IMR-90 (cell line): ENCODE results near the gene DLGAP4. TPM values are rescaled to one million over a fixed set of nuclear protein-coding genes. Genes with fewer than 3 reads are reported as not detected.

Experiments
- ATAC-seq: fragments of 200-7000 bp; cut with Tn5 transposase; 2 replicates; pipeline ENCODE4 v1.9.1; 2020; ENCODE audit warnings: low read depth, mild to moderate bottlenecking, moderate library complexity
- BruUV-seq: library from RNA; stranded (reverse); fragments of 400-500 nt; replicated peaks from 2 replicates; lab custom pipeline; 2021; lab: Mats Ljungman, UMichigan
- CTCF ChIA-PET: fragments of 300-600 bp; formaldehyde crosslinking; extraction: SDS; loops from one replicate; lab custom pipeline; 2021; ENCODE audit warnings: antibody characterized with exemption; lab: Yijun Ruan, JAX
- POLR2A ChIA-PET: fragments of 300-600 bp; sonication (Branson Sonifier 250); formaldehyde crosslinking; loops from one replicate; lab custom pipeline; 2022; ENCODE audit warnings: antibody characterized with exemption; ENCODE audit not compliant: unreplicated experiment; lab: Charles Lee
- DNase-seq: peaks from one replicate; pipeline ENCODE4 v3.0.0; 2013
- H2AFZ ChIP-seq: replicated peaks from 2 replicates; pipeline ENCODE3; 2013; ENCODE audit warnings: low read length, mild to moderate bottlenecking; ENCODE audit not compliant: poor library complexity
- H2AK5ac ChIP-seq: 2 replicates; pipeline ENCODE4 v1.6.1; 2013; ENCODE audit warnings: low read depth, low read length, inconsistent platforms
- H2AK9ac ChIP-seq: replicated peaks from 2 replicates; pipeline ENCODE3; 2013; ENCODE audit warnings: mild to moderate bottlenecking, low read depth, low read length, moderate library complexity; ENCODE audit not compliant: poor library complexity
- H2BK120ac ChIP-seq: 2 replicates; pipeline ENCODE4 v1.6.1; 2013; ENCODE audit warnings: low read depth, low read length, inconsistent platforms
- H2BK15ac ChIP-seq: 3 replicates; pipeline ENCODE4 v1.6.1; 2013; ENCODE audit warnings: low read depth, low read length, inconsistent platforms
- H2BK20ac ChIP-seq: 2 replicates; pipeline ENCODE4 v1.6.1; 2013; ENCODE audit warnings: low read depth, mild to moderate bottlenecking, inconsistent platforms, low read length, moderate library complexity
- H2BK5ac ChIP-seq: 2 replicates; pipeline ENCODE4 v1.6.1; 2013; ENCODE audit warnings: mild to moderate bottlenecking, low read depth, low read length, inconsistent platforms; ENCODE audit not compliant: poor library complexity, severe bottlenecking
- H3K14ac ChIP-seq: replicated peaks from 2 replicates; pipeline ENCODE4 v1.6.1; 2013; ENCODE audit warnings: low read depth, low read length, inconsistent platforms
- H3K18ac ChIP-seq: 2 replicates; pipeline ENCODE4 v1.6.1; 2013; ENCODE audit warnings: low read depth, low read length, control low read depth
- H3K23ac ChIP-seq: 2 replicates; pipeline ENCODE4 v1.6.1; 2013; ENCODE audit warnings: low read depth, low read length, inconsistent platforms
- H3K27ac ChIP-seq: 2 replicates; pipeline ENCODE4 v1.5.1; 2013; ENCODE audit warnings: mild to moderate bottlenecking, control low read depth, low read length; ENCODE audit not compliant: insufficient read depth
- H3K27me3 ChIP-seq: 2 replicates; pipeline ENCODE4 v1.6.1; 2013; ENCODE audit warnings: low read length; ENCODE audit not compliant: control insufficient read depth, insufficient read depth
- H3K36me3 ChIP-seq: 2 replicates; pipeline ENCODE4 v1.6.1; 2013; ENCODE audit warnings: low read length, mixed read lengths; ENCODE audit not compliant: control insufficient read depth, insufficient read depth
- H3K4ac ChIP-seq: 2 replicates; pipeline ENCODE4 v1.6.1; 2013; ENCODE audit warnings: low read depth, low read length, inconsistent platforms
- H3K4me1 ChIP-seq: 2 replicates; pipeline ENCODE4 v1.6.1; 2013; ENCODE audit warnings: low read length, mixed read lengths; ENCODE audit not compliant: control insufficient read depth, insufficient read depth
- H3K4me2 ChIP-seq: 2 replicates; pipeline ENCODE4 v1.6.1; 2013; ENCODE audit warnings: low read depth, mild to moderate bottlenecking, control low read depth, low read length, moderate library complexity
- H3K4me3 ChIP-seq: 2 replicates; pipeline ENCODE4 v1.5.1; 2013; ENCODE audit warnings: low read depth, mild to moderate bottlenecking, control low read depth, low read length, moderate library complexity; ENCODE audit not compliant: insufficient read depth
- H3K56ac ChIP-seq: 2 replicates; pipeline ENCODE4 v1.6.1; 2013; ENCODE audit warnings: low read length, inconsistent platforms; ENCODE audit not compliant: insufficient read depth; ENCODE audit errors: extremely low read depth
- H3K79me1 ChIP-seq, 2 experiments: 2 replicates each; pipeline ENCODE4 v1.6.1; 2013; ENCODE audit warnings: low read length in 2 of 2, inconsistent platforms in 1 of 2, low read depth in 1 of 2
- H3K9ac ChIP-seq: 2 replicates; pipeline ENCODE4 v1.6.1; 2013; ENCODE audit warnings: low read depth, low read length, control low read depth
- H3K9me1 ChIP-seq: 2 replicates; pipeline ENCODE4 v1.6.1; 2013; ENCODE audit warnings: low read length, inconsistent platforms; ENCODE audit not compliant: insufficient read depth
- H3K9me3 ChIP-seq: 2 replicates; pipeline ENCODE4 v1.6.1; 2013; ENCODE audit warnings: low read length; ENCODE audit not compliant: control insufficient read depth, insufficient read depth
- H4K20me1 ChIP-seq: 2 replicates; pipeline ENCODE4 v1.6.1; 2013; ENCODE audit warnings: low read length, inconsistent platforms; ENCODE audit not compliant: insufficient read depth
- H4K5ac ChIP-seq: 2 replicates; pipeline ENCODE4 v1.6.1; 2013; ENCODE audit warnings: mild to moderate bottlenecking, low read depth, low read length, control low read depth
- H4K8ac ChIP-seq, 2 experiments: 2 replicates each; pipeline ENCODE4 v1.6.1; 2013; ENCODE audit warnings: low read depth in 2 of 2, low read length in 2 of 2, control low read depth in 1 of 2, inconsistent platforms in 1 of 2
- H4K91ac ChIP-seq: 2 replicates; pipeline ENCODE4 v1.6.1; 2013; ENCODE audit warnings: low read depth, low read length, inconsistent platforms; ENCODE audit not compliant: insufficient read depth
- BHLHE40 ChIP-seq: fragments of 150-350 bp; IDR thresholded peaks from 2 replicates; pipeline ENCODE4 v1.6.1; 2016; ENCODE audit warnings: mild to moderate bottlenecking, low read depth, low read length
- CEBPB ChIP-seq: IDR thresholded peaks from 2 replicates; pipeline ENCODE4 v1.6.1; 2012; ENCODE audit warnings: low read depth, low read length, improper control_type of control experiment
- CTCF ChIP-seq: conservative IDR thresholded peaks from 2 replicates; pipeline ENCODE4 v1.5.1; 2012; ENCODE audit warnings: mild to moderate bottlenecking, low read depth, low read length, improper control_type of control experiment
- FOS ChIP-seq: fragments of 150-350 bp; IDR thresholded peaks from 2 replicates; pipeline ENCODE4 v1.6.1; 2016; ENCODE audit warnings: low read depth, low read length
- MAFK ChIP-seq: IDR thresholded peaks from 2 replicates; pipeline ENCODE4 v1.6.1; 2012; ENCODE audit warnings: low read depth, low read length, improper control_type of control experiment
- MXI1 ChIP-seq: IDR thresholded peaks from 2 replicates; pipeline ENCODE4 v1.6.1; 2012; ENCODE audit warnings: low read depth, mild to moderate bottlenecking, low read length, moderate library complexity, borderline replicate concordance
- NFE2L2 ChIP-seq: fragments of 150-350 bp; IDR thresholded peaks from 2 replicates; pipeline ENCODE4 v1.6.1; 2016; ENCODE audit warnings: low read depth, mild to moderate bottlenecking, low read length
- RAD21 ChIP-seq: IDR thresholded peaks from 2 replicates; pipeline ENCODE4 v1.6.1; 2012; ENCODE audit warnings: low read length, improper control_type of control experiment
- RCOR1 ChIP-seq: IDR thresholded peaks from 2 replicates; pipeline ENCODE4 v1.6.1; 2012; ENCODE audit warnings: mild to moderate bottlenecking, low read length, improper control_type of control experiment; ENCODE audit not compliant: insufficient replicate concordance
- RFX5 ChIP-seq: IDR thresholded peaks from 2 replicates; pipeline ENCODE4 v1.8.0; 2012; ENCODE audit warnings: low read depth, mild to moderate bottlenecking, low read length, moderate library complexity
- WGBS, 2 experiments: methylation state at CpG; one replicate each; pipeline versions ENCODE4 v1.1.5 to v1.1.7; 2013; ENCODE audit warnings: missing lambda C conversion rate in 2 of 2; ENCODE audit not compliant: insufficient read length in 1 of 2; ENCODE audit errors: extremely low coverage in 2 of 2; 5-methylcytosine and 5-hydroxymethylcytosine counted together
- dilution Hi-C: fragments of 300-500 bp; cut with HindIII; formaldehyde crosslinking; loops from one replicate; pipeline ENCODE4 v1.14.3; 2018; ENCODE audit warnings: low sequenced_read_pairs; ENCODE audit not compliant: unreplicated experiment
- in situ Hi-C: fragments of 300-500 bp; cut with MboI; formaldehyde crosslinking; loops from 3 replicates; pipeline ENCODE4 v1.14.3; 2019; ENCODE audit warnings: low sequenced_read_pairs, inconsistent platforms, mixed read lengths
- intact Hi-C: fragments of 100-400 bp; cut with micrococcal nuclease; formaldehyde crosslinking; loops from 2 replicates; pipeline ENCODE4 v1.10.0; 2022
- polyA plus RNA-seq, 3 experiments: library from polyadenylated mRNA; depleted of rRNA; stranded (reverse); fragments of >200 nt; gene quantifications; 2 replicates each; pipeline ENCODE4 v1.2.3, GENCODE V29; 2012; ENCODE audit warnings: low replicate concordance in 1 of 3
- total RNA-seq: library from RNA; depleted of rRNA; stranded (reverse); fragments of >200 nt; gene quantifications from 2 replicates; pipeline ENCODE4 v1.2.3, GENCODE V29; 2012
- TF ChIP-seq, protein P1 (sequence below): fragments of 150-350 bp; IDR thresholded peaks from 2 replicates; pipeline ENCODE4 v1.6.1; 2017; ENCODE audit warnings: mild to moderate bottlenecking, antibody characterized with exemption, low read length, low read depth
- TF ChIP-seq, protein P2 (sequence below): fragments of 150-350 bp; IDR thresholded peaks from 2 replicates; pipeline ENCODE4 v1.6.1; 2016; ENCODE audit warnings: low read depth, mild to moderate bottlenecking, low read length, moderate library complexity, borderline replicate concordance

The DLGAP4 gene
- total and polyA plus RNA-seq, 2 of the 4 experiments (the other 2 are of a cell fraction), result 32.3 to 73.2 TPM

DNA sequence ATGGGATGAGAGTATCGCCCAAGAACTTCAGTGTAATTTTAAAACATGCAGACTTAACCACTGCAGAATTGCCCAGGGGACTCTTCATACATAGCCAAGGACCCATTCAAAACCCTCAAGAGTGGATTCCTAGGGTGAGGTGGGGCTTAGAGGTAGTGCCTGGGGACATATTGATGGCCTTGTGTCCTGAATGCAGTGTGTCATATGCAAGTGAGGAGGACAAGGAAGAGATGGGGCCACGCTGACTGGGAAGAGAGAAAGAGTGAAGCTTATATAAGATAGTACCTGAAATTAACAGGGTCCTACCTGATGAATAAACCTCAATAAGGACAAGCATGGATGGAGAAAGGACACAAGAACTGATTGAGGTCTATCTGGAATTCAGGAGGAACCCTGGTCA is 249.1 kb downstream of the DLGAP4 start (continued):
- TF ChIP-seq, protein P1, sequence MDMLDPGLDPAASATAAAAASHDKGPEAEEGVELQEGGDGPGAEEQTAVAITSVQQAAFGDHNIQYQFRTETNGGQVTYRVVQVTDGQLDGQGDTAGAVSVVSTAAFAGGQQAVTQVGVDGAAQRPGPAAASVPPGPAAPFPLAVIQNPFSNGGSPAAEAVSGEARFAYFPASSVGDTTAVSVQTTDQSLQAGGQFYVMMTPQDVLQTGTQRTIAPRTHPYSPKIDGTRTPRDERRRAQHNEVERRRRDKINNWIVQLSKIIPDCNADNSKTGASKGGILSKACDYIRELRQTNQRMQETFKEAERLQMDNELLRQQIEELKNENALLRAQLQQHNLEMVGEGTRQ, result no peak
- TF ChIP-seq RCOR1 (no peak), BHLHE40 (no peak)

DNA sequence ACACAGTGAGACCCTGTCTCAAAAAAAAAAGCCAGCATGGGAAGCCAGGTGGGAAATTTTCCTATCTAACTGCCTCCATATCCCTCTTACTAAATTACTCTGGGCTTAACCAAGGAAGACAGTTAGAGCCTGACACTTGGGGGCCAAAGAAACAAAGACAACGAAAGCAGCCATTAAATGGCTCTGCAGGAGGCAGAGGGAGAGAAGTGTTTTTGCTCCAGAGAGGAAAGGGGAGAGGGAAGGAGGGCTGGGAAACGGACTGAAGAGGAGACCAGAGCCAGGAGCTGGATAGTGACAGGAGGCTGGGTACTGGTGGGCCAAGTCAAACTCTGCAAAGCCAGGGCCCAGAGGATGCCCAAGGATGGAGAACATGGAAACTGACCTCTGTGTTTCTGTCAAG is 256.6 kb downstream of the DLGAP4 start:
- 33% methylated on average over 2 of the region's 2 CpGs; no CpG with 5 or more reads in 1 of the 2 experiments for WGBS, 2 experiments
- no peaks in the 10 kb centered on the region for H3K27me3 ChIP-seq
- ATAC-seq (no peak), DNase-seq (no peak)
- no peak overlapping the region for H3K23ac ChIP-seq
- no peak overlapping the region for H3K4me2 ChIP-seq
- no peak overlapping the region for H3K9ac ChIP-seq
- no peak overlapping the region for H2BK15ac ChIP-seq
- BruUV-seq, result no TSS peak
- H2BK5ac ChIP-seq, result no peak overlapping the region
- peaks cover 6% of the 10 kb centered on the region for H3K9me3 ChIP-seq
- no peak overlapping the region for H3K14ac ChIP-seq
- H2BK120ac ChIP-seq, result no peak overlapping the region
- H3K18ac ChIP-seq, result no peak overlapping the region
- H4K20me1 ChIP-seq, result no peaks in the 10 kb centered on the region
- no peaks in the 10 kb centered on the region for H3K36me3 ChIP-seq
- ChIA-PET POLR2A (no interaction called here), CTCF (no interaction called here)
- peaks cover 4% of the 10 kb centered on the region; the same call in 1 of the 2 replicates for H3K9me1 ChIP-seq
- no peak overlapping the region for H3K56ac ChIP-seq
- H2BK20ac ChIP-seq, result no peak overlapping the region
- no peak overlapping the region for H2AK5ac ChIP-seq
- no peak overlapping the region for H4K5ac ChIP-seq
- intact Hi-C loops (no loop called here), in situ Hi-C loops (no loop called here), dilution Hi-C loops (no loop called here)
- no peak overlapping the region for H4K91ac ChIP-seq
- H3K4ac ChIP-seq, result no peak overlapping the region
- no peak overlapping the region for H2AFZ ChIP-seq
- no peak overlapping the region for H4K8ac ChIP-seq
- H3K27ac ChIP-seq, result no peak overlapping the region
- H2AK9ac ChIP-seq, result no peak overlapping the region
- H3K79me1 ChIP-seq, result no peaks in the 10 kb centered on the region
- H3K4me1 ChIP-seq, result no peaks in the 10 kb centered on the region
- no peak overlapping the region for H3K4me3 ChIP-seq
- TF ChIP-seq CEBPB (no peak), RCOR1 (no peak), MAFK (no peak), CTCF (no peak), FOS (no peak), MXI1 (no peak), RFX5 (no peak), RAD21 (no peak), BHLHE40 (no peak), NFE2L2 (no peak)
- TF ChIP-seq, protein P2, sequence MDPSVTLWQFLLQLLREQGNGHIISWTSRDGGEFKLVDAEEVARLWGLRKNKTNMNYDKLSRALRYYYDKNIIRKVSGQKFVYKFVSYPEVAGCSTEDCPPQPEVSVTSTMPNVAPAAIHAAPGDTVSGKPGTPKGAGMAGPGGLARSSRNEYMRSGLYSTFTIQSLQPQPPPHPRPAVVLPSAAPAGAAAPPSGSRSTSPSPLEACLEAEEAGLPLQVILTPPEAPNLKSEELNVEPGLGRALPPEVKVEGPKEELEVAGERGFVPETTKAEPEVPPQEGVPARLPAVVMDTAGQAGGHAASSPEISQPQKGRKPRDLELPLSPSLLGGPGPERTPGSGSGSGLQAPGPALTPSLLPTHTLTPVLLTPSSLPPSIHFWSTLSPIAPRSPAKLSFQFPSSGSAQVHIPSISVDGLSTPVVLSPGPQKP, result no peak
- TF ChIP-seq, protein P1, result no peak
